K562 (cell line): ENCODE data around the gene FAM24B. TPM values are rescaled to one million over a fixed set of nuclear protein-coding genes. Genes with fewer than 3 reads are reported as not detected.
"Not testable (repeated sequence)": the region's sequence is repeated elsewhere in the genome, so short reads cannot be mapped to it uniquely, and the experiment has no call there.

Experiments
- ATAC-seq: fragments of 200-7000 bp; cut with Tn5 transposase; 3 replicates; pipeline ENCODE4 v1.9.1; 2020; ENCODE audit warnings: moderate library complexity
- BruUV-seq: library from RNA; stranded (reverse); fragments of 400-500 nt; replicated peaks from 2 replicates; lab custom pipeline; 2021; lab: Mats Ljungman, UMichigan
- CTCF ChIA-PET: fragments of 300-600 bp; formaldehyde crosslinking; extraction: SDS; loops from one replicate; lab custom pipeline; 2021; ENCODE audit warnings: low intra/inter-chr PET ratio; lab: Yijun Ruan, JAX
- POLR2A ChIA-PET: fragments of 300-600, 350-650 bp; sonication (Branson Sonifier 250); formaldehyde crosslinking; extraction: SDS; loops from one replicate; lab custom pipeline; 2021; ENCODE audit warnings: antibody characterized with exemption, inconsistent platforms; lab: Yijun Ruan, JAX
- DNase-seq, 4 experiments: peaks; one replicate each; pipeline versions ENCODE4 v3.0.0 to v3.0.0-alpha.2; 2011 to 2018; ENCODE audit warnings: low spot score in 3 of 4, mixed read lengths in 3 of 4; ENCODE audit errors: extremely low read depth in 1 of 4
- FAIRE-seq: peaks from 2 replicates; lab custom pipeline; 2011; peaks lifted over from hg19 to GRCh38; lab: Jason Lieb, UNC
- H2AFZ ChIP-seq: 2 replicates; pipeline ENCODE4 v1.6.0; 2011; ENCODE audit warnings: low read depth, low read length, control low read depth, inconsistent platforms
- H3K27ac ChIP-seq: fragments of 200-600 bp; 3 replicates; pipeline ENCODE4 v1.8.0; 2011; ENCODE audit warnings: low read depth, mild to moderate bottlenecking, control low read depth, inconsistent platforms, low read length, moderate library complexity, mixed read lengths; ENCODE audit errors: extremely low read depth
- H3K27me3 ChIP-seq, 2 experiments: fragments of 300-600 bp in 1 of 2; 2 replicates in 1 of 2; 3 replicates in 1 of 2; pipeline versions ENCODE4 v1.6.0 to v1.8.0; 2011; ENCODE audit warnings: inconsistent platforms in 2 of 2, low read length in 2 of 2, mild to moderate bottlenecking in 1 of 2, mixed read lengths in 1 of 2, moderate library complexity in 1 of 2; ENCODE audit not compliant: control insufficient read depth in 2 of 2, insufficient read depth in 2 of 2
- H3K36me3 ChIP-seq: fragments of 300-600 bp; 3 replicates; pipeline ENCODE4 v1.8.0; 2011; ENCODE audit warnings: mild to moderate bottlenecking, low read length, inconsistent platforms; ENCODE audit not compliant: control insufficient read depth, insufficient read depth
- H3K4me1 ChIP-seq, 2 experiments: fragments of 200-600 bp in 1 of 2; replicated peaks in 1 of 2; 2 replicates in 1 of 2; 3 replicates in 1 of 2; pipeline versions ENCODE4 v1.5.1 to v1.8.0; 2011; ENCODE audit warnings: inconsistent platforms in 2 of 2, low read length in 2 of 2, mild to moderate bottlenecking in 1 of 2, mixed read lengths in 1 of 2, moderate library complexity in 1 of 2; ENCODE audit not compliant: control insufficient read depth in 2 of 2, insufficient read depth in 2 of 2
- H3K4me2 ChIP-seq: 2 replicates; pipeline ENCODE4 v1.6.1; 2011; ENCODE audit warnings: low read length, control low read depth, inconsistent platforms, mixed read lengths; ENCODE audit not compliant: insufficient read depth
- H3K4me3 ChIP-seq: fragments of 200-600 bp; sonication (generic), shearing (Covaris generic); 2 replicates; pipeline ENCODE4 v1.5.1; 2016; ENCODE audit warnings: control low read depth, inconsistent platforms
- H3K79me2 ChIP-seq: fragments of 200-600 bp; 3 replicates; pipeline ENCODE4 v1.8.0; 2011; ENCODE audit warnings: low read length, inconsistent platforms; ENCODE audit not compliant: control insufficient read depth, insufficient read depth
- H3K9ac ChIP-seq, 2 experiments: 2 replicates each; pipeline versions ENCODE4 v1.6.0 to v1.6.1; 2011; ENCODE audit warnings: low read depth in 2 of 2, low read length in 2 of 2, control low read depth in 1 of 2, inconsistent platforms in 1 of 2, mild to moderate bottlenecking in 1 of 2, mixed read lengths in 1 of 2; ENCODE audit not compliant: insufficient read depth in 1 of 2
- H3K9me1 ChIP-seq: one replicate; pipeline ENCODE4 v1.6.0; 2011; ENCODE audit warnings: inconsistent platforms, mild to moderate bottlenecking, low read length, moderate library complexity; ENCODE audit not compliant: control insufficient read depth, insufficient read depth
- H3K9me3 ChIP-seq: replicated peaks from 2 replicates; pipeline ENCODE4 v1.5.1; 2011; ENCODE audit warnings: low read depth, low read length, inconsistent platforms; ENCODE audit not compliant: control insufficient read depth, insufficient read depth
- H4K20me1 ChIP-seq: replicated peaks from 2 replicates; pipeline ENCODE4 v1.6.1; 2011; ENCODE audit warnings: low read length, inconsistent platforms, mixed read lengths; ENCODE audit not compliant: control insufficient read depth, insufficient read depth
- WGBS: fragments of 100-300 bp; shearing (Covaris generic); methylation state at CpG from one replicate; pipeline ENCODE4 v1.1.6; 2016; ENCODE audit warnings: low coverage, mixed read lengths; ENCODE audit not compliant: insufficient coverage; ENCODE audit errors: missing lambda C conversion rate; 5-methylcytosine and 5-hydroxymethylcytosine counted together
- in situ Hi-C: fragments of 300-500 bp; cut with MboI; formaldehyde crosslinking; loops from 4 replicates; pipeline ENCODE4 v1.15.0; 2018; ENCODE audit warnings: inconsistent platforms, mixed read lengths
- intact Hi-C: fragments of 100-400 bp; cut with micrococcal nuclease; formaldehyde crosslinking; loops from 2 replicates; pipeline ENCODE4 v1.14.2; 2022
- polyA plus RNA-seq, 8 experiments: library from polyadenylated mRNA; depleted of rRNA in 4 of 8; stranded (reverse) in 5 of 8; unstranded in 3 of 8; fragments of >200 nt; fragmentation: Nextera tagmentation in 2 of 8; fragmentation: Illumina TruSeq in 1 of 8; extraction: Ambion mirVana in 2 of 8; extraction: Trizol in 1 of 8; gene quantifications; 2 replicates each; pipeline versions ENCODE4 v1.2.1 to v1.2.3, GENCODE V29; 2011 to 2014; ENCODE audit warnings: inconsistent platforms in 1 of 8, missing spikeins in 1 of 8
- total RNA-seq, 7 experiments: library from RNA; depleted of rRNA in 6 of 7; stranded (reverse); fragments of >200 nt in 6 of 7; fragmentation: Illumina TruSeq in 2 of 7; extraction: Trizol in 2 of 7; gene quantifications; 2 replicates each; pipeline versions ENCODE4 v1.2.1 to v1.2.3, GENCODE V29; 2011 to 2021; ENCODE audit warnings: low replicate concordance in 1 of 7
- TF ChIP-seq, protein P1 (sequence below), 2 experiments: fragments of 450-650 bp; IDR thresholded peaks; 2 replicates each; pipeline ENCODE4 v1.6.1; 2018; ENCODE audit warnings: mild to moderate bottlenecking in 2 of 2, low read depth in 1 of 2; ENCODE audit not compliant: partially characterized antibody in 2 of 2

Gene FAM24B
- total and polyA plus RNA-seq, 9 of the 15 experiments (the other 6 are each of a cell fraction or from before 2014, with no cell fraction given): 6.0 to 19.6 (median 9.2) TPM

DNA sequence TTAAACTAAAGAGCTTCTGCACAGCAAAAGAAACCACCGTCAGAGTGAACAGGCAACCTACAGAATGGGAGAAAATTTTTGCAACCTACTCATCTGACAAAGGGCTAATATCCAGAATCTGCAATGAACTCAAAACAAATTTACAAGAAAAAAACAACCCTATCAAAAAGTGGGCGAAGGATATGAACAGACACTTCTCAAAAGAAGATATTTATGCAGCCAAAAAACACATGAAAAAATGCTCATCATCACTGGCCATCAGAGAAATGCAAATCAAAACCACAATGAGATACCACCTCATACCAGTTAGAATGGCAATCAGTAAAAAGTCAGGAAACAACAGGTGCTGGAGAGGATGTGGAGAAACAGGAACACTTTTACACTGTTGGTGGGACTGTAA is 7.4 kb downstream of the FAM24B start:
- H3K79me2 ChIP-seq: peaks cover 44% of the 10 kb centered on the region
- intact Hi-C loops, CTCF ChIA-PET, in situ Hi-C loops, H3K27ac ChIP-seq, FAIRE-seq, H3K9me3 ChIP-seq, H3K4me3 ChIP-seq, H4K20me1 ChIP-seq, H3K9me1 ChIP-seq, DNase-seq, POLR2A ChIA-PET, H3K4me2 ChIP-seq, H3K27me3 ChIP-seq, BruUV-seq, H3K9ac ChIP-seq, H2AFZ ChIP-seq, ATAC-seq: not testable (repeated sequence)
- TF ChIP-seq, protein P1, sequence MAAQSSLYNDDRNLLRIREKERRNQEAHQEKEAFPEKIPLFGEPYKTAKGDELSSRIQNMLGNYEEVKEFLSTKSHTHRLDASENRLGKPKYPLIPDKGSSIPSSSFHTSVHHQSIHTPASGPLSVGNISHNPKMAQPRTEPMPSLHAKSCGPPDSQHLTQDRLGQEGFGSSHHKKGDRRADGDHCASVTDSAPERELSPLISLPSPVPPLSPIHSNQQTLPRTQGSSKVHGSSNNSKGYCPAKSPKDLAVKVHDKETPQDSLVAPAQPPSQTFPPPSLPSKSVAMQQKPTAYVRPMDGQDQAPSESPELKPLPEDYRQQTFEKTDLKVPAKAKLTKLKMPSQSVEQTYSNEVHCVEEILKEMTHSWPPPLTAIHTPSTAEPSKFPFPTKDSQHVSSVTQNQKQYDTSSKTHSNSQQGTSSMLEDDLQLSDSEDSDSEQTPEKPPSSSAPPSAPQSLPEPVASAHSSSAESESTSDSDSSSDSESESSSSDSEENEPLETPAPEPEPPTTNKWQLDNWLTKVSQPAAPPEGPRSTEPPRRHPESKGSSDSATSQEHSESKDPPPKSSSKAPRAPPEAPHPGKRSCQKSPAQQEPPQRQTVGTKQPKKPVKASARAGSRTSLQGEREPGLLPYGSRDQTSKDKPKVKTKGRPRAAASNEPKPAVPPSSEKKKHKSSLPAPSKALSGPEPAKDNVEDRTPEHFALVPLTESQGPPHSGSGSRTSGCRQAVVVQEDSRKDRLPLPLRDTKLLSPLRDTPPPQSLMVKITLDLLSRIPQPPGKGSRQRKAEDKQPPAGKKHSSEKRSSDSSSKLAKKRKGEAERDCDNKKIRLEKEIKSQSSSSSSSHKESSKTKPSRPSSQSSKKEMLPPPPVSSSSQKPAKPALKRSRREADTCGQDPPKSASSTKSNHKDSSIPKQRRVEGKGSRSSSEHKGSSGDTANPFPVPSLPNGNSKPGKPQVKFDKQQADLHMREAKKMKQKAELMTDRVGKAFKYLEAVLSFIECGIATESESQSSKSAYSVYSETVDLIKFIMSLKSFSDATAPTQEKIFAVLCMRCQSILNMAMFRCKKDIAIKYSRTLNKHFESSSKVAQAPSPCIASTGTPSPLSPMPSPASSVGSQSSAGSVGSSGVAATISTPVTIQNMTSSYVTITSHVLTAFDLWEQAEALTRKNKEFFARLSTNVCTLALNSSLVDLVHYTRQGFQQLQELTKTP (IDR thresholded peaks at IDR 0.05; ENCODE audit: low read depth in 1 of 2, partially characterized antibody in 2 of 2): peak in 1 of 2 experiments; percentile 94
- WGBS: 100% methylated on average over 1 of the region's 2 CpGs
- peaks cover 15% of the 10 kb centered on the region; the same call in 1 of the 3 replicates for H3K36me3 ChIP-seq
- H3K4me1 ChIP-seq: peaks cover 0 to 12% of the 10 kb centered on the region in 2 experiments; a peak in 4 of 5 replicates
